H9 (cell line): ENCODE data around the gene NTN3. TPM values are rescaled to one million over a fixed set of nuclear protein-coding genes. Genes with fewer than 3 reads are reported as not detected.
A peak's percentile ranks its signal among the peaks of the same experiment; 100 is the strongest.

ENCODE experiments used
- DNase-seq: peaks from one replicate; pipeline ENCODE4 v3.0.0-alpha.2; 2017
- H2AFZ ChIP-seq: one replicate; pipeline ENCODE4 v1.6.1; 2013; ENCODE audit warnings: mild to moderate bottlenecking, low read length, control low read depth, moderate library complexity
- H2AK5ac ChIP-seq: 2 replicates; pipeline ENCODE4 v1.6.1; 2013; ENCODE audit warnings: low read length, control low read depth, mixed read lengths; ENCODE audit not compliant: insufficient read length
- H2BK120ac ChIP-seq: one replicate; pipeline ENCODE4 v1.6.1; 2013; ENCODE audit warnings: low read depth, mild to moderate bottlenecking, low read length, control low read depth, inconsistent platforms; ENCODE audit not compliant: poor library complexity, severe bottlenecking
- H2BK12ac ChIP-seq: 2 replicates; pipeline ENCODE4 v1.6.1; 2013; ENCODE audit warnings: low read length, control low read depth, mixed read lengths, low read depth; ENCODE audit not compliant: insufficient read length
- H2BK15ac ChIP-seq: 2 replicates; pipeline ENCODE4 v1.6.1; 2013; ENCODE audit warnings: low read depth, low read length, control low read depth
- H2BK20ac ChIP-seq: one replicate; pipeline ENCODE4 v1.6.1; 2013; ENCODE audit warnings: low read depth, mild to moderate bottlenecking, low read length, control low read depth, inconsistent platforms; ENCODE audit not compliant: poor library complexity, severe bottlenecking
- H2BK5ac ChIP-seq: 2 replicates; pipeline ENCODE4 v1.6.1; 2013; ENCODE audit warnings: low read length, control low read depth, mixed read lengths; ENCODE audit not compliant: insufficient read length
- H3K14ac ChIP-seq: 2 replicates; pipeline ENCODE4 v1.6.1; 2013; ENCODE audit warnings: low read length, control low read depth; ENCODE audit not compliant: insufficient read depth
- H3K18ac ChIP-seq: 2 replicates; pipeline ENCODE4 v1.6.1; 2013; ENCODE audit warnings: low read depth, mild to moderate bottlenecking, mixed read lengths, low read length, control low read depth; ENCODE audit not compliant: insufficient read length
- H3K23ac ChIP-seq: 2 replicates; pipeline ENCODE4 v1.6.1; 2013; ENCODE audit warnings: low read length, control low read depth, mixed read lengths, low read depth; ENCODE audit not compliant: insufficient read length
- H3K23me2 ChIP-seq: 2 replicates; pipeline ENCODE4 v1.6.1; 2013; ENCODE audit warnings: low read depth, mild to moderate bottlenecking, mixed read lengths, low read length, control low read depth; ENCODE audit not compliant: insufficient read length, poor library complexity, severe bottlenecking
- H3K27ac ChIP-seq: 2 replicates; pipeline ENCODE4 v1.5.1; 2013; ENCODE audit warnings: low read length, control low read depth, mixed read lengths, low read depth; ENCODE audit not compliant: insufficient read length
- H3K27me3 ChIP-seq: 2 replicates; pipeline ENCODE4 v1.6.1; 2013; ENCODE audit warnings: low read length, control low read depth, inconsistent platforms; ENCODE audit not compliant: insufficient read depth
- H3K4ac ChIP-seq: 2 replicates; pipeline ENCODE4 v1.6.1; 2013; ENCODE audit warnings: low read depth, mild to moderate bottlenecking, control low read depth, inconsistent platforms, low read length, moderate library complexity
- H3K4me1 ChIP-seq: 2 replicates; pipeline ENCODE4 v1.6.1; 2013; ENCODE audit warnings: low read length, control low read depth, inconsistent platforms; ENCODE audit not compliant: insufficient read depth
- H3K4me2 ChIP-seq: 2 replicates; pipeline ENCODE4 v1.6.1; 2013; ENCODE audit warnings: low read length, control low read depth, mixed read lengths; ENCODE audit not compliant: insufficient read length, insufficient read depth
- H3K56ac ChIP-seq: 2 replicates; pipeline ENCODE4 v1.6.1; 2013; ENCODE audit warnings: low read depth, mild to moderate bottlenecking, mixed read lengths, low read length, control low read depth; ENCODE audit not compliant: insufficient read length
- H3K79me1 ChIP-seq: 2 replicates; pipeline ENCODE4 v1.6.1; 2013; ENCODE audit warnings: low read depth, mild to moderate bottlenecking, moderate library complexity, low read length, control low read depth, inconsistent platforms; ENCODE audit not compliant: insufficient read depth, poor library complexity, severe bottlenecking
- H3K79me2 ChIP-seq: 2 replicates; pipeline ENCODE4 v1.6.1; 2013; ENCODE audit warnings: low read length, control low read depth, inconsistent platforms; ENCODE audit not compliant: insufficient read depth
- H3K9ac ChIP-seq: 2 replicates; pipeline ENCODE4 v1.6.1; 2013; ENCODE audit warnings: low read length, control low read depth, mixed read lengths; ENCODE audit not compliant: insufficient read length; ENCODE audit errors: extremely low read depth
- H3K9me3 ChIP-seq: one replicate; pipeline ENCODE4 v1.6.1; 2013; ENCODE audit warnings: low read depth, low read length, inconsistent platforms; ENCODE audit not compliant: control insufficient read depth
- H3T11ph ChIP-seq: one replicate; pipeline ENCODE4 v1.6.1; 2013; ENCODE audit warnings: mild to moderate bottlenecking, low read length, control low read depth, inconsistent platforms
- H4K20me1 ChIP-seq: one replicate; pipeline ENCODE4 v1.6.1; 2013; ENCODE audit not compliant: control insufficient read depth, insufficient read length, insufficient read depth
- H4K5ac ChIP-seq: 2 replicates; pipeline ENCODE4 v1.6.1; 2013; ENCODE audit warnings: low read depth, mild to moderate bottlenecking, mixed read lengths, low read length, control low read depth; ENCODE audit not compliant: insufficient read length
- H4K8ac ChIP-seq: replicated peaks from 2 replicates; pipeline ENCODE4 v1.6.1; 2013; ENCODE audit warnings: low read length, control low read depth, mixed read lengths, low read depth; ENCODE audit not compliant: insufficient read length
- H4K91ac ChIP-seq: 2 replicates; pipeline ENCODE4 v1.6.1; 2013; ENCODE audit warnings: low read depth, mild to moderate bottlenecking, moderate library complexity, mixed read lengths, low read length, control low read depth; ENCODE audit not compliant: insufficient read length
- H3K27ac Mint-ChIP-seq, 3 experiments: 2 replicates in 2 of 3; 3 replicates in 1 of 3; pipeline ENCODE4 v1.8.0; 2020 to 2021; ENCODE audit warnings: mixed read lengths in 3 of 3, mild to moderate bottlenecking in 1 of 3, moderate library complexity in 1 of 3
- H3K27me3 Mint-ChIP-seq: 2 replicates; pipeline ENCODE4 v1.8.0; 2021; ENCODE audit warnings: low read depth, mild to moderate bottlenecking, moderate library complexity, mixed read lengths
- H3K36me3 Mint-ChIP-seq, 3 experiments: 2 replicates in 2 of 3; 3 replicates in 1 of 3; pipeline ENCODE4 v1.8.0; 2020 to 2021; ENCODE audit warnings: low read depth in 3 of 3, mixed read lengths in 3 of 3; ENCODE audit not compliant: insufficient read depth in 1 of 3
- H3K4me1 Mint-ChIP-seq, 2 experiments: 2 replicates each; pipeline ENCODE4 v1.8.0; 2020; ENCODE audit warnings: mixed read lengths in 2 of 2
- H3K4me3 Mint-ChIP-seq, 2 experiments: 2 replicates in 1 of 2; 3 replicates in 1 of 2; pipeline ENCODE4 v1.8.0; 2020 to 2021; ENCODE audit warnings: mild to moderate bottlenecking in 2 of 2, mixed read lengths in 2 of 2, moderate library complexity in 1 of 2
- H3K9me3 Mint-ChIP-seq, 2 experiments: 2 replicates in 1 of 2; 3 replicates in 1 of 2; pipeline ENCODE4 v1.8.0; 2020; ENCODE audit warnings: mild to moderate bottlenecking in 2 of 2, mixed read lengths in 2 of 2, moderate library complexity in 1 of 2
- CTCF ChIP-seq: fragments of 200-600 bp; sonication (generic); conservative IDR thresholded peaks from 3 replicates; pipeline ENCODE4 v1.8.0; 2021; ENCODE audit warnings: antibody characterized with exemption, mild to moderate bottlenecking
- WGBS: extraction: QIAGEN DNeasy Blood & Tissue Kit; methylation state at CpG from one replicate; pipeline ENCODE4 v1.1.7; 2013; ENCODE audit warnings: missing lambda C conversion rate, low lambda C conversion rate, mixed read lengths; ENCODE audit not compliant: insufficient read length; ENCODE audit errors: extremely low coverage; 5-methylcytosine and 5-hydroxymethylcytosine counted together
- total RNA-seq: library from RNA; stranded (reverse); gene quantifications from 2 replicates; pipeline ENCODE4 v1.2.1, GENCODE V29; 2021

Gene NTN3
- total RNA-seq, 1 experiment from 2014 or later: 1.3 TPM

GRCh38 chr16:2429034-2429770, 41.9 kb upstream of the NTN3 start, which contains the start of gene CCNF:
Gene CCNF, plus strand, starts transcription at chr16:2429447. Its CDS starts 35 bp downstream, at chr16:2429482.
- WGBS: no CpG with 5 or more reads among the region's 103 CpGs
- Histone ChIP-seq H2BK20ac (no peak within 1 kb of the TSS), H4K8ac (no peak within 1 kb of the TSS), H3K4me1 (no peaks in the 10 kb centered on the region), H2BK15ac (no peak within 1 kb of the TSS; the same call in 1 of the 2 replicates), H3K56ac (no peak within 1 kb of the TSS), H3K9me3 (no peaks in the 10 kb centered on the region), H4K5ac (no peak within 1 kb of the TSS), H3K23me2 (peaks cover 15% of the 10 kb centered on the region), H2BK12ac (no peak within 1 kb of the TSS), H3T11ph (no peak within 1 kb of the TSS), H2BK5ac (no peak within 1 kb of the TSS), H2AK5ac (no peak within 1 kb of the TSS), H3K79me1 (peaks cover 9% of the 10 kb centered on the region), H4K20me1 (no peaks in the 10 kb centered on the region), H3K27ac (no peak within 1 kb of the TSS), H3K27me3 (no peaks in the 10 kb centered on the region; the same call in 1 of the 2 replicates), H2AFZ (no peak within 1 kb of the TSS), H3K79me2 (peaks cover 3% of the 10 kb centered on the region), H3K14ac (peak within 1 kb of the TSS; percentile 84), H3K23ac (no peak within 1 kb of the TSS), H3K9ac (peak within 1 kb of the TSS; percentile 58), H2BK120ac (no peak within 1 kb of the TSS), H3K18ac (peak within 1 kb of the TSS; percentile 55), H3K4ac (no peak within 1 kb of the TSS), H4K91ac (no peak within 1 kb of the TSS), H3K4me2 (peak within 1 kb of the TSS; percentile 84)
- no peaks in the 10 kb centered on the region for H3K9me3 Mint-ChIP-seq
- H3K4me1 Mint-ChIP-seq: peaks cover 25 to 26% of the 10 kb centered on the region in 2 experiments
- H3K4me3 Mint-ChIP-seq: peak within 1 kb of the TSS; percentile 90 to 97
- TF ChIP-seq CTCF: no peak
- DNase-seq: peak; percentile 98
- H3K27me3 Mint-ChIP-seq: peaks cover 8% of the 10 kb centered on the region; the same call in 1 of the 2 replicates
- H3K36me3 Mint-ChIP-seq: peaks cover 24 to 34% (median 33%) of the 10 kb centered on the region in 3 experiments; a peak in 6 of 7 replicates
- H3K27ac Mint-ChIP-seq: peak within 1 kb of the TSS in 1 of 3 experiments; percentile 82; a peak in 3 of 7 replicates
